Measurements from ENCODE around the gene FH.

- no peak for TF ChIP-seq CTCF (IDR thresholded peaks at IDR 0.05)
- no peak for TF ChIP-seq POLR2A (IDR thresholded peaks at IDR 0.05)
These were observed 13.3 kb upstream of the FH start for GRCh38 chr1:241532864-241533263.

All from lower leg skin (tissue), 3 donors.